ENCODE data around the gene MAP4K4.

The MAP4K4 gene

GRCh38 chr2:101793277-101793969 is 95.9 kb downstream of the MAP4K4 start:
- peaks cover 90% of the 10 kb centered on the region for H3K4me1 Mint-ChIP-seq
- H3K4me3 Mint-ChIP-seq: no peak overlapping the region
- H3K36me3 Mint-ChIP-seq: peaks cover 17% of the 10 kb centered on the region
- H3K9me3 Mint-ChIP-seq: no peaks in the 10 kb centered on the region
- H3K27ac Mint-ChIP-seq: no peak overlapping the region
- H3K27me3 Mint-ChIP-seq: no peaks in the 10 kb centered on the region

- Mint-ChIP-seq H3K27me3 (no peaks in the 10 kb centered on the region), H3K27ac (no peak overlapping the region), H3K9me3 (no peaks in the 10 kb centered on the region), H3K4me1 (peaks cover 89% of the 10 kb centered on the region), H3K36me3 (peaks cover 17% of the 10 kb centered on the region), H3K4me3 (no peak overlapping the region)
Observed at GRCh38 chr2:101794141-101794540, 96.6 kb downstream of the MAP4K4 start.

- no peaks in the 10 kb centered on the region for H3K9me3 Mint-ChIP-seq
- H3K27ac Mint-ChIP-seq: peak overlapping the region; percentile 30
- H3K27me3 Mint-ChIP-seq: no peaks in the 10 kb centered on the region
- H3K4me1 Mint-ChIP-seq: peaks cover 89% of the 10 kb centered on the region
- peaks cover 15% of the 10 kb centered on the region for H3K36me3 Mint-ChIP-seq
- no peak overlapping the region for H3K4me3 Mint-ChIP-seq
Observed at GRCh38 chr2:101795033-101795432, 97.5 kb downstream of the MAP4K4 start.

GRCh38 chr2:101796825-101797600 is 99.5 kb downstream of the MAP4K4 start:
- no peaks in the 10 kb centered on the region for H3K9me3 Mint-ChIP-seq
- peak overlapping the region; percentile 10 for H3K27ac Mint-ChIP-seq
- peaks cover 1% of the 10 kb centered on the region for H3K36me3 Mint-ChIP-seq
- H3K27me3 Mint-ChIP-seq: no peaks in the 10 kb centered on the region
- peaks cover 86% of the 10 kb centered on the region for H3K4me1 Mint-ChIP-seq
- no peak overlapping the region for H3K4me3 Mint-ChIP-seq

- Mint-ChIP-seq H3K4me1 (peaks cover 87% of the 10 kb centered on the region), H3K27me3 (no peaks in the 10 kb centered on the region), H3K9me3 (no peaks in the 10 kb centered on the region), H3K36me3 (peaks cover 2% of the 10 kb centered on the region), H3K4me3 (no peak overlapping the region), H3K27ac (no peak overlapping the region)
Observed at GRCh38 chr2:101801496-101801895, 104.0 kb downstream of the MAP4K4 start.

- Mint-ChIP-seq H3K27ac (peak overlapping the region; percentile 0), H3K36me3 (peaks cover 5% of the 10 kb centered on the region), H3K27me3 (no peaks in the 10 kb centered on the region), H3K4me1 (peaks cover 84% of the 10 kb centered on the region), H3K9me3 (no peaks in the 10 kb centered on the region), H3K4me3 (no peak overlapping the region)
Observed at GRCh38 chr2:101802329-101802728, 104.8 kb downstream of the MAP4K4 start.

- Mint-ChIP-seq H3K36me3 (peaks cover 6% of the 10 kb centered on the region), H3K9me3 (no peaks in the 10 kb centered on the region), H3K27ac (peak overlapping the region; percentile 70), H3K27me3 (no peaks in the 10 kb centered on the region), H3K4me3 (no peak overlapping the region), H3K4me1 (peaks cover 90% of the 10 kb centered on the region)
Observed at GRCh38 chr2:101803128-101803527, 105.6 kb downstream of the MAP4K4 start.

- H3K36me3 Mint-ChIP-seq: peaks cover 6% of the 10 kb centered on the region
- no peaks in the 10 kb centered on the region for H3K9me3 Mint-ChIP-seq
- H3K4me3 Mint-ChIP-seq: no peak overlapping the region
- peaks cover 87% of the 10 kb centered on the region for H3K4me1 Mint-ChIP-seq
- H3K27me3 Mint-ChIP-seq: no peaks in the 10 kb centered on the region
- peak overlapping the region; percentile 56 for H3K27ac Mint-ChIP-seq
Observed at GRCh38 chr2:101803945-101804696, 106.6 kb downstream of the MAP4K4 start.

GRCh38 chr2:101805152-101806088 is 107.9 kb downstream of the MAP4K4 start:
- Mint-ChIP-seq H3K27ac (peak overlapping the region; percentile 81), H3K36me3 (peaks cover 6% of the 10 kb centered on the region), H3K4me3 (no peak overlapping the region), H3K9me3 (no peaks in the 10 kb centered on the region), H3K27me3 (no peaks in the 10 kb centered on the region), H3K4me1 (peaks cover 87% of the 10 kb centered on the region)

- H3K4me1 Mint-ChIP-seq: peaks cover 84% of the 10 kb centered on the region
- peak overlapping the region; percentile 81 for H3K27ac Mint-ChIP-seq
- H3K27me3 Mint-ChIP-seq: no peaks in the 10 kb centered on the region
- H3K4me3 Mint-ChIP-seq: no peak overlapping the region
- H3K9me3 Mint-ChIP-seq: no peaks in the 10 kb centered on the region
- peaks cover 6% of the 10 kb centered on the region for H3K36me3 Mint-ChIP-seq
Observed at GRCh38 chr2:101806123-101806522, 108.6 kb downstream of the MAP4K4 start.

GRCh38 chr2:101806701-101807100 is 109.2 kb downstream of the MAP4K4 start:
- Mint-ChIP-seq H3K4me1 (peaks cover 87% of the 10 kb centered on the region), H3K27ac (peak overlapping the region; percentile 63), H3K9me3 (no peaks in the 10 kb centered on the region), H3K4me3 (no peak overlapping the region), H3K27me3 (no peaks in the 10 kb centered on the region), H3K36me3 (peaks cover 10% of the 10 kb centered on the region)

- no peak overlapping the region for H3K4me3 Mint-ChIP-seq
- peak overlapping the region; percentile 35 for H3K27ac Mint-ChIP-seq
- no peaks in the 10 kb centered on the region for H3K9me3 Mint-ChIP-seq
- H3K4me1 Mint-ChIP-seq: peaks cover 87% of the 10 kb centered on the region
- no peaks in the 10 kb centered on the region for H3K27me3 Mint-ChIP-seq
- peaks cover 13% of the 10 kb centered on the region for H3K36me3 Mint-ChIP-seq
Observed at GRCh38 chr2:101807242-101807641, 109.7 kb downstream of the MAP4K4 start.

- peaks cover 83% of the 10 kb centered on the region for H3K4me1 Mint-ChIP-seq
- H3K27me3 Mint-ChIP-seq: no peaks in the 10 kb centered on the region
- H3K4me3 Mint-ChIP-seq: no peak overlapping the region
- no peak overlapping the region for H3K27ac Mint-ChIP-seq
- peaks cover 12% of the 10 kb centered on the region for H3K36me3 Mint-ChIP-seq
- no peaks in the 10 kb centered on the region for H3K9me3 Mint-ChIP-seq
Observed at GRCh38 chr2:101808006-101808562, 110.6 kb downstream of the MAP4K4 start.

GRCh38 chr2:101809698-101810097 is 112.2 kb downstream of the MAP4K4 start:
- Mint-ChIP-seq H3K27me3 (no peaks in the 10 kb centered on the region), H3K4me1 (peaks cover 82% of the 10 kb centered on the region), H3K36me3 (peaks cover 12% of the 10 kb centered on the region), H3K4me3 (no peak overlapping the region), H3K27ac (peak overlapping the region; percentile 25), H3K9me3 (no peaks in the 10 kb centered on the region)
